T-helper 2 cell treated with Interferon-gamma antibody and Interleukin-4, amounts not matched to agents 100 ng/mL and 5 ng/mL, for 36 hours (primary cell): ENCODE results near the gene MYLK3. TPM values are rescaled to one million over a fixed set of nuclear protein-coding genes. Genes with fewer than 3 reads are reported as not detected.
"Not testable (repeated sequence)": the region's sequence is repeated elsewhere in the genome, so short reads cannot be mapped to it uniquely, and the experiment has no call there.

Experiments
- intact Hi-C: fragments of 100-400 bp; cut with micrococcal nuclease; formaldehyde crosslinking; loops from one replicate; pipeline ENCODE4 v1.15.1; 2023
- total RNA-seq: library from RNA; stranded (reverse); gene quantifications from 2 replicates; pipeline ENCODE4 v1.2.3, GENCODE V29; 2022

The MYLK3 gene
- total RNA-seq, 1 donor from 2014 or later = 0.39 TPM

- intact Hi-C loops = no loop called here
Measured at GRCh38 chr16:46690281-46691178, 57.6 kb downstream of the MYLK3 start.

- intact Hi-C loops = loop anchor here (1.0 to 10.0 kb wide), 8 partner anchors 17 to 772 kb away; partner anchors contain the start of genes C16orf87, DNAJA2, GPT2 and ITFG1
Measured at GRCh38 chr16:46689365-46690280, 58.5 kb downstream of the MYLK3 start, which contains the start of gene ORC6. Gene ORC6 (plus strand): TSS chr16:46689659. CDS start chr16:46689706, 47 bp downstream.

- intact Hi-C loops = loop anchor here (1.0 to 10.0 kb wide), 8 partner anchors 16 to 772 kb away; partner anchors contain the start of genes C16orf87, DNAJA2, GPT2 and ITFG1
Measured at GRCh38 chr16:46688654-46689364, 59.3 kb downstream of the MYLK3 start, which contains the start of gene VPS35. Gene VPS35 (minus strand): TSS chr16:46689178. CDS start chr16:46689133, 45 bp downstream.

DNA sequence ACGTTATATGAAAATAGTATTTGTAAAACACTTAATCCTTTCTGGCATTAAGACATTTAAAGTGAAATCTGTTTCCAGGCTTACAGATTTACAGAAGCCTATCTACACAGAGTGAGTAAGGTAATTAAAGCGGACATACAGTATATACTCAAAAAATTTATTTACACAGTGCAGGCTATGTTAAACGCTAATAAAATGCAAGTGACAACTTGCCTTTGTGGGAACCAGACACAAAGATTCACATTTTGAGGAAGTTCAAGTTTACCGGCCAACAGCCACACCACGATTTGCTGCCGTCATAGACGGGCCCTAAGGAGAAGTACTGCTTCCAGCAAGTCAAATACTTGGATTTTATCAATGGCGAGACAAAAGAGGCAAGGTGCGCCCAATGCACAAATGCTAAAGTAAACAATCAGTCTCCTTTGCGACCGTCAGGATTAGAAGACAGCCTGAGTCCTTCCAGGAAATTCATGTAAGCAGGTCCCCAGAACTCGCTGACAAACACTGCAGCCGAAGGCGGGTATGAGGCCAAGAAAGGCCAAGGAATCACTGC, 60.0 kb downstream of the MYLK3 start:
- intact Hi-C loops = loop anchor here (2.0 to 10.0 kb wide), 3 partner anchors 15 to 133 kb away; partner anchors contain the start of gene SHCBP1

DNA sequence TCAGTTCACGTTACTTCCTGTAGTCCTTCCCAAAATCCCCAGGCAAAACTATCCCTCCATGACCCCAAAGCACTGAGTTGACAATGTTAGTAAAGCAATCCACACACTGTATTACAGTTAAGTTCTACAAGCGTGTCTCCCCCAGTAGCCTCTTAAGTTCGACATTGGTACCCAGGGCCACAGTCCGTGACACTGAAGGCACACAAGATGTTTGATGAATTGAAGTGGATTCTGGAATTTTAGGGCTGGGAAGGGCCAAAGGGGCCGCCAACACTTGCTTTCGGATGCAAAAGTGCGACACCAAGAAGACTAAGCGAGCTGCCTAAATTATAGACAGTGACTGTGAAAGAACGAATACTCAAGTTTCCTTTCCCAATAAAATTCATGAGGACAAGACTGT, 60.7 kb downstream of the MYLK3 start:
- intact Hi-C loops = loop anchor here (10.0 kb wide), 1 partner anchor 133 kb away; no protein-coding TSS in a partner anchor

- intact Hi-C loops = loop anchor here (10.0 kb wide), 1 partner anchor 132 kb away; no protein-coding TSS in a partner anchor
Measured at GRCh38 chr16:46686815-46687473, 61.2 kb downstream of the MYLK3 start.

DNA sequence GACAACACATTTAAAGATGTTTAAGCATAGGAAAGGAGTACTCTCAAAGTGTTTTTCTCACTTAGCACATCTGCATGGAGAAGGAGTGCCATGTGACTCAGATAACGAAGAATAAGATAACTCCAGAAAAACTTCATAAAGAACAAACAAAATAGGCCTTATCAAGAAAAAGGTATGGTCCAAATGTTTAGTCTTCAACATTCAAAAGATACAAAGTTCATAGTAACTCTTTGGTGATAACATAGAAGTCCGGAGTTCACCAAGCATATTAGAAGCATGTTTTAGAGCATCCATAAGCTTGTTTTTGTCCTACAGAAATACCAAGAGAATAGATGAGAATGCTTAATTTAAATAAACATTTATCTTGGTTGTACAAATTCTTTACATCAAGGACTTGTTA, 66.3 kb downstream of the MYLK3 start:
- intact Hi-C loops = loop anchor here (10.0 kb wide), 1 partner anchor 127 kb away; no protein-coding TSS in a partner anchor

GRCh38 chr16:46677943-46678342, 70.2 kb downstream of the MYLK3 start:
- intact Hi-C loops = not testable (repeated sequence)

- intact Hi-C loops = loop anchor here (1.0 to 5.0 kb wide), 4 partner anchors 15 to 256 kb away; partner anchors contain the start of genes ORC6 and VPS35
Measured at GRCh38 chr16:46673320-46674013, 74.7 kb downstream of the MYLK3 start.

GRCh38 chr16:46662123-46662522, 86.0 kb downstream of the MYLK3 start:
- intact Hi-C loops = no loop called here

- intact Hi-C loops = no loop called here
Measured at GRCh38 chr16:46658925-46659324, 89.2 kb downstream of the MYLK3 start.

Other genes with a start within 250 kb of the MYLK3 start
- 54.4 and 57.9 TPM in 2 replicates for gene SHCBP1, start 127.0 kb downstream of the MYLK3 start, total RNA-seq
- 80.8 and 88.2 TPM in 2 replicates for gene VPS35, start 59.2 kb downstream of the MYLK3 start, total RNA-seq
- gene ORC6, start 58.7 kb downstream of the MYLK3 start, total RNA-seq = 42.7 and 46.2 TPM in 2 replicates
- gene C16orf87, start 82.8 kb upstream of the MYLK3 start, total RNA-seq = 17.8 and 19.3 TPM in 2 replicates
- gene GPT2, start 136.0 kb upstream of the MYLK3 start, total RNA-seq = 4.5 and 8.0 TPM in 2 replicates
- gene DNAJA2, start 225.3 kb upstream of the MYLK3 start, total RNA-seq = 56.0 and 57.0 TPM in 2 replicates